HepG2 (cell line): ENCODE results near the gene CFAP45. TPM values are rescaled to one million over a fixed set of nuclear protein-coding genes. Genes with fewer than 3 reads are reported as not detected.

Source experiments
- ATAC-seq: fragments of 200-7000 bp; cut with Tn5 transposase; 3 replicates; pipeline ENCODE4 v1.9.1; 2020; ENCODE audit warnings: mild to moderate bottlenecking, moderate library complexity
- BruUV-seq: library from RNA; stranded (reverse); fragments of 400-500 nt; replicated peaks from 2 replicates; lab custom pipeline; 2021; lab: Mats Ljungman, UMichigan
- CTCF ChIA-PET: fragments of 300-600 bp; formaldehyde crosslinking; extraction: SDS; loops from one replicate; lab custom pipeline; 2021; ENCODE audit warnings: low total read pairs, inconsistent platforms, low intra/inter-chr PET ratio; lab: Yijun Ruan, JAX
- POLR2A ChIA-PET: fragments of 350-600 bp; sonication (Branson Sonifier 250); formaldehyde crosslinking; loops from one replicate; lab custom pipeline; 2020; ENCODE audit warnings: antibody characterized with exemption, inconsistent platforms; lab: Yijun Ruan, JAX
- DNase-seq: peaks from one replicate; pipeline ENCODE4 v3.0.0-alpha.2; 2015; ENCODE audit warnings: low spot score
- FAIRE-seq: peaks from 3 replicates; lab custom pipeline; 2011; peaks lifted over from hg19 to GRCh38; lab: Jason Lieb, UNC
- H2AFZ ChIP-seq: one replicate; pipeline ENCODE4 v1.6.1; 2011; ENCODE audit warnings: low read length, inconsistent platforms
- H3K27ac ChIP-seq: fragments of 300-600 bp; 3 replicates; pipeline ENCODE4 v1.8.0; 2011; ENCODE audit warnings: mixed run types, mild to moderate bottlenecking, mixed read lengths, low read length, inconsistent platforms; ENCODE audit not compliant: insufficient read depth; ENCODE audit errors: extremely low read length
- H3K27me3 ChIP-seq, 2 experiments: fragments of 200-600 bp in 1 of 2; 2 replicates in 1 of 2; 3 replicates in 1 of 2; pipeline versions ENCODE4 v1.6.0 to v1.8.0; 2011; ENCODE audit warnings: low read length in 2 of 2, mild to moderate bottlenecking in 2 of 2, moderate library complexity in 2 of 2, inconsistent platforms in 1 of 2; ENCODE audit not compliant: insufficient read depth in 2 of 2, control insufficient read depth in 1 of 2
- H3K36me3 ChIP-seq, 2 experiments: fragments of 200-600 bp in 1 of 2; replicated peaks in 1 of 2; 2 replicates in 1 of 2; 3 replicates in 1 of 2; pipeline versions ENCODE4 v1.5.1 to v1.8.0; 2011; ENCODE audit warnings: low read length in 2 of 2, inconsistent platforms in 1 of 2; ENCODE audit not compliant: insufficient read depth in 2 of 2, control insufficient read depth in 1 of 2
- H3K4me1 ChIP-seq: 2 replicates; pipeline ENCODE4 v1.5.1; 2012; ENCODE audit warnings: low read length, inconsistent platforms; ENCODE audit not compliant: insufficient read depth
- H3K4me2 ChIP-seq: 2 replicates; pipeline ENCODE4 v1.6.0; 2011; ENCODE audit warnings: low read depth, low read length, inconsistent platforms
- H3K4me3 ChIP-seq, 3 experiments: fragments of 200-600 bp in 1 of 3; sonication (generic), shearing (Covaris generic) in 1 of 3; replicated peaks in 1 of 3; 2 replicates each; pipeline ENCODE4 v1.5.1; 2011 to 2016; ENCODE audit warnings: low read length in 3 of 3, inconsistent platforms in 2 of 3, low read depth in 2 of 3, mild to moderate bottlenecking in 2 of 3, control low read depth in 1 of 3, mixed read lengths in 1 of 3; ENCODE audit not compliant: insufficient read depth in 1 of 3
- H3K79me2 ChIP-seq: one replicate; pipeline ENCODE4 v1.6.1; 2011; ENCODE audit warnings: low read length, inconsistent platforms; ENCODE audit not compliant: insufficient read depth
- H3K9ac ChIP-seq: 2 replicates; pipeline ENCODE4 v1.6.0; 2011; ENCODE audit warnings: mild to moderate bottlenecking, low read depth, low read length, inconsistent platforms; ENCODE audit not compliant: insufficient read depth
- H3K9me3 ChIP-seq: 2 replicates; pipeline ENCODE4 v1.5.1; 2012; ENCODE audit warnings: mild to moderate bottlenecking, low read length
- H4K20me1 ChIP-seq: 2 replicates; pipeline ENCODE4 v1.6.0; 2011; ENCODE audit warnings: inconsistent platforms, mild to moderate bottlenecking, low read length, moderate library complexity; ENCODE audit not compliant: insufficient read depth
- DZIP1 ChIP-seq: sonication (generic); formaldehyde crosslinking; IDR thresholded peaks from 2 replicates; pipeline ENCODE4 v1.5.0; 2020; ENCODE audit warnings: mild to moderate bottlenecking, missing genetic modification reagents
- ELK4 ChIP-seq: sonication (generic); formaldehyde crosslinking; IDR thresholded peaks from 2 replicates; pipeline ENCODE4 v1.9.0; 2021; ENCODE audit warnings: missing genetic modification reagents, borderline replicate concordance
- FOXO4 ChIP-seq: sonication (generic); formaldehyde crosslinking; conservative IDR thresholded peaks from 2 replicates; pipeline ENCODE4 v1.8.1; 2023; ENCODE audit warnings: missing genetic modification reagents
- KAT8 ChIP-seq: IDR thresholded peaks from 2 replicates; pipeline ENCODE4 v1.6.1; 2016; ENCODE audit warnings: missing genetic modification reagents, missing compliant biosample characterization
- KLF13 ChIP-seq: sonication (generic); formaldehyde crosslinking; IDR thresholded peaks from 2 replicates; pipeline ENCODE4 v1.4.0; 2020; ENCODE audit warnings: mild to moderate bottlenecking, missing genetic modification reagents
- SIN3A ChIP-seq: IDR thresholded peaks from 2 replicates; pipeline ENCODE4 v1.6.1; 2011; ENCODE audit warnings: low read depth, mild to moderate bottlenecking, control low read depth, low read length, borderline replicate concordance
- TCF7 ChIP-seq: sonication (generic); IDR thresholded peaks from 2 replicates; pipeline ENCODE4 v1.6.1; 2016; ENCODE audit warnings: antibody characterized with exemption, low read depth
- TEAD2 ChIP-seq: sonication (generic); formaldehyde crosslinking; IDR thresholded peaks from 2 replicates; pipeline ENCODE4 v1.9.0; 2021; ENCODE audit warnings: missing genetic modification reagents
- TGIF2 ChIP-seq: IDR thresholded peaks from 2 replicates; pipeline ENCODE4 v1.6.1; 2016; ENCODE audit warnings: control low read depth, missing compliant biosample characterization
- ZNF230 ChIP-seq: sonication (generic); formaldehyde crosslinking; IDR thresholded peaks from 2 replicates; pipeline ENCODE4 v1.4.0; 2020; ENCODE audit warnings: mild to moderate bottlenecking, missing genetic modification reagents
- ZNF232 ChIP-seq: sonication (generic); formaldehyde crosslinking; IDR thresholded peaks from 2 replicates; pipeline ENCODE4 v1.4.0; 2020; ENCODE audit warnings: missing genetic modification reagents, borderline replicate concordance
- ZNF350 ChIP-seq: sonication (generic); formaldehyde crosslinking; IDR thresholded peaks from 2 replicates; pipeline ENCODE4 v1.4.0; 2020; ENCODE audit warnings: mild to moderate bottlenecking, low read depth, missing genetic modification reagents, borderline replicate concordance
- ZNF562 ChIP-seq: sonication (generic); formaldehyde crosslinking; IDR thresholded peaks from 2 replicates; pipeline ENCODE4 v1.8.0; 2022; ENCODE audit warnings: missing genetic modification reagents, borderline replicate concordance
- ZSCAN31 ChIP-seq: sonication (generic); formaldehyde crosslinking; IDR thresholded peaks from 2 replicates; pipeline ENCODE4 v1.5.0; 2020; ENCODE audit warnings: low read depth, mild to moderate bottlenecking, missing genetic modification reagents
- WGBS: methylation state at CpG from one replicate; pipeline ENCODE4 v1.1.6; 2017; ENCODE audit warnings: low lambda C conversion rate; 5-methylcytosine and 5-hydroxymethylcytosine counted together
- in situ Hi-C: cut with HindIII; loops from 2 replicates; pipeline ENCODE4 v1.10.0; 2017; ENCODE audit warnings: low pct_unique_long_range_greater_than_20kb; ENCODE audit not compliant: extremely low pct_ligation_motif_present
- intact Hi-C: fragments of 100-400 bp; cut with micrococcal nuclease; formaldehyde crosslinking; loops from one replicate; pipeline ENCODE4 v1.10.0; 2022; ENCODE audit not compliant: unreplicated experiment
- polyA plus RNA-seq, 8 experiments: library from polyadenylated mRNA; depleted of rRNA in 3 of 8; stranded (reverse) in 7 of 8; unstranded in 1 of 8; fragments of >200 nt; fragmentation: Illumina TruSeq in 4 of 8; extraction: Trizol in 4 of 8; gene quantifications; 2 replicates each; pipeline versions ENCODE4 v1.2.1 to v1.2.3, GENCODE V29; 2011 to 2016; ENCODE audit warnings: low read depth in 4 of 8, missing spikeins in 1 of 8, mixed read lengths in 1 of 8; ENCODE audit not compliant: insufficient read depth in 1 of 8
- total RNA-seq, 5 experiments: library from RNA; depleted of rRNA; stranded (reverse); fragments of >200 nt; fragmentation: Illumina TruSeq; extraction: Trizol; gene quantifications; 2 replicates each; pipeline ENCODE4 v1.2.3, GENCODE V29; 2016; ENCODE audit warnings: low read depth in 1 of 5

CFAP45 gene
- total and polyA plus RNA-seq, 2 of the 13 experiments (the other 11 are each of a cell fraction or from before 2014, with no cell fraction given) = not detected

- no peak for TF ChIP-seq TEAD2 (CRISPR knock-in tag)
- TF ChIP-seq ZNF562 (CRISPR knock-in tag) = no peak
- TF ChIP-seq DZIP1 = no peak
- TF ChIP-seq TGIF2 (CRISPR knock-in tag) = no peak
- no peak for TF ChIP-seq TCF7
- no peak for TF ChIP-seq FOXO4
These were observed 60.7 kb downstream of the CFAP45 start (continued) for GRCh38 chr1:159839116-159839849.

- Histone ChIP-seq H3K9ac (no peak overlapping the region), H3K36me3 (no peaks in the 10 kb centered on the region), H3K4me3 (no peak overlapping the region), H3K27ac (no peak overlapping the region), H3K4me1 (no peaks in the 10 kb centered on the region), H3K9me3 (no peaks in the 10 kb centered on the region), H4K20me1 (no peaks in the 10 kb centered on the region), H2AFZ (no peak overlapping the region), H3K27me3 (peaks cover 0 to 2% of the 10 kb centered on the region in 2 experiments; a peak in 2 of 5 replicates), H3K4me2 (no peak overlapping the region), H3K79me2 (no peaks in the 10 kb centered on the region)
- FAIRE-seq (no peak), ATAC-seq (no peak), DNase-seq (no peak)
- ChIA-PET POLR2A (no interaction called here), CTCF (no interaction called here)
- in situ Hi-C loops (no loop called here), intact Hi-C loops (no loop called here)
- no TSS peak for BruUV-seq
- TF ChIP-seq SIN3A (no peak), KLF13 (CRISPR knock-in tag) (no peak), ZNF350 (CRISPR knock-in tag) (no peak), ELK4 (CRISPR knock-in tag) (no peak), ZNF232 (CRISPR knock-in tag) (no peak), ZNF562 (CRISPR knock-in tag) (no peak), KAT8 (CRISPR knock-in tag) (no peak), ZSCAN31 (CRISPR knock-in tag) (no peak), ZNF230 (no peak)
- 90% methylated on average over 1 of the region's 1 CpG for WGBS
These were observed 61.2 kb downstream of the CFAP45 start for GRCh38 chr1:159838715-159839114.
